HG03354 (cell line): ENCODE data around the gene SNAPC5.
"Not testable (repeated sequence)": the region's sequence is repeated elsewhere in the genome, so short reads cannot be mapped to it uniquely, and the experiment has no call there.

ENCODE experiments used
- ATAC-seq: cut with Tn5 transposase; IDR thresholded peaks from one replicate; pipeline ENCODE4 v1.9.1; 2021; ENCODE audit warnings: mild to moderate bottlenecking; ENCODE audit not compliant: unreplicated experiment, poor library complexity, severe bottlenecking

The SNAPC5 gene

DNA sequence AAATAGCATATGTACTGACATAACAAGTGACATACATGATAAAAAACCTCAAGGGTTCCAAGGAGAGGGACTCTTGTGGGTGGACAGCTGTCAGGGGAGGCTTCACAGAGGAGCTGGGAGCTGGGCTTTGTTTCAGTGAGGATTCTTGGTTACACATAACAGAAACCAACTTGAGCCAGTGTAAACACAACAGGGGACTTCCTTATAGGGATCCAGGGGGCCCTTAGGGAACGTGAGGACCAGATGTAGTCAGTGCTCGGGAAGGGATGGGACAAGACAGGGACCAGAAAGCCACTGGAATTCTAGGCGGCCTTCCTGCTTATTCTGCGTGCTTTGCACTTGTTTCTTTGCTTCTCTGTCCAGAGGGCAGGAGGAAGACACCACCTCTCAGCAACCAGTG lies 34.9 kb downstream of the SNAPC5 start:
- ATAC-seq: no peak

DNA sequence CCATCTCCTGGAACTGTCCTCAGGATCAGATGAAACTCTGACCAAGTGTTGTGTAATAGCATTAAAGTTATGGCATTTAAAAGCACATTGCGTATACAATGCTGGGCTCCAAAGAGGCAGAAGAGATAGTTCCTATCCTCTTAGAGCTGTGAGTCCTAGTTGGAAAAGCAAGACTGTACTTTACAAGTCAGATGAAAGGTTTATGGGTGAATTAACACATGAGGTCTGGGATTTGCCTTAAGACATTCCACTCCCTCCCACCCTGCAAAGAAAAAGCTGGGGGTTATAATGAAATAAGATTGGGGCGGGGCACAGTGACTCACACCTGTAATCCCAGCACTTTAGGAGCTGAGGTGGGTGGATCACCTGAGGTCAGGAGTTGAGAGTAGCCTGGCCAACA lies 35.6 kb downstream of the SNAPC5 start:
- ATAC-seq: no peak

DNA sequence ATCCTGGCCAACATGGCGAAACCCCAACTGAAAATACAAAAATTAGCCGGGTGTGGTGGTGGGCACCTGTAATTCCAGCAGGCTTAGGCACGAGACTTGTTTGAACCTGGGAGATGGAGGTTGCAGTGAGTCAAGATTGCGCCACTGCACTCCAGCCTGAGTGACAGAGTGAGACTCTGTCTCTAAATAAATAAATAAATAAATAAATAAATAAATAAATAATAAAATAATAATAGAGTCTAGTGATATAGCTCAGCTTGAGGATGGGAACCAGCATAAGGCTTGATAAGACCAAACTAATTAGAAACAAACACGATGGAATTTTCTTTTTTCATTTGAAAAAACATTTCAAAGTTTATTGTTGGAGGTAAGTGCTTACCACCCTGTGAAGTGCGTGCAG lies 36.3 kb downstream of the SNAPC5 start:
- not testable (repeated sequence) for ATAC-seq

DNA sequence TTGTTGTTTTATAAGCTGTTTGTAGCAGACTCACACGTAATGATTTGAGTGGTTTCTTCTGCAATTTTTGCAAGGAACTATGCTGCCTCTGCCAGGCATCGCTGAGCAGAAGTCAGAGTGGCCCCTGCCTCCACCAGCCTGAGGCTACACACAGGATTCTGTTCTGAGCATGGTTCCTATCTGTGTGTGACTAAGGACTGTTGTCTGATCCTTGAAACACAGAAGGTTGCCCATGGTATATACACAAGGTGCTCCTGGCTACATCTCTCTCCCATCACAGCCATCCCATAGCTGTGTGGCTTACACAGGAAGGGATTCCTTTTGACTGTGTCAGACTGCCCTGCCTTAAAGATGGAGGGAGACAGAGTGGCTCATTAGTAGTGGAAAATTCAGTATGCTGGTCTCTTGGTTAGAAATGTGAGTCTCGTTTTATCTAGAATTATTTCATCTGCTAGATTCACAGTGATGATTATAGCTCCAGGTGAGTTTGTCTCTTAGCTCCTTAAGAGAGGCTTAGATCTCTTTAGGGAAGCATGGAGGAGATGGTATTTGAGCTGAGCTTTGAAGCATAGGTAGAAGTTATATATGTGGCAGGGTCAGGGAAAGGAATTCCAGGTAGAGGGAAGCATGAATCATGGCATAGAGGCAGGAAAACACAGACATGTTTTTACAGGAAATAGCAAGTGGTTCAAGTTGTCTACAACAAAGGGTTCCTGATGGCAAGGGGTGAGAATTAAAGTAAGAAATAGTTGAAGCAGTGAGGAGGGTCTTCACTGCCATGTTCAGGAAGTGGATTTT lies 37.5 kb downstream of the SNAPC5 start:
- ATAC-seq: no peak

DNA sequence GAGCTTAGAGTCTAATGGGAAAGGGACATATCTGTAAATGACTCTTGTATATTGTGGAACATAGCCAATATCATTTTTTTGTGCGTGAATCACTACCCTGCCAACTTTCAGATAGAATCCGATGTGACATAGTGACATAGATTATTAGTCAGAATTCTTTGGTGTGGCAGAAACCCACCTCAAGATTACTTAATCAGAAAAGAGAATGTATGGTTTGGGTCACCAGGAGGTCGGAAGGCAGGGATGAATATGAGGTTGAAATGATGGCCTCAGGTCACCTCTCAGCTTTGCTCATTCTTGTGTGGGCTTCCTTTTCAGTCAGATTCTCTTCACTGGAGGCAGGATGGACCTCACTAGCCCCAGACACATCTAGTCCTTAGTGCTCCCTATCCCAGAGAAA lies 41.4 kb downstream of the SNAPC5 start:
- ATAC-seq: no peak

DNA sequence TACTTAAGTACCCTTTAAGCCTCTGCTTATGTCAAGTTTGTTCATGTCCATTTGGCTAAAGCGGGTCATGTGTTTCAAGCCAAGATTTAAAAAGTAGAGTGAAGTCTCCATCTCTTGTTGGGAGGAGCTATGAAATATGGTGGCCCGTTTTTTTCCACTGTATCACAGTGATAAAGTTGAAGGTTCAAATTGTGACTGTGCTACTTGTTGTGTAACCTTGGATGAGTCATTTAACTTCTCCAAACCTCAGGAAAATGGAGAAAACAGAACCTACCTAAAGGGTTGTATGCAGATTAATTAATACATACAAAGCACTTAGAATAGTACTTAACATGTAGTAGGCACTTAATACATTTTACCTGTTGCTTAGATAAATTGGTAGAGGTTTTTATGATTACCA lies 43.4 kb downstream of the SNAPC5 start:
- no peak for ATAC-seq

DNA sequence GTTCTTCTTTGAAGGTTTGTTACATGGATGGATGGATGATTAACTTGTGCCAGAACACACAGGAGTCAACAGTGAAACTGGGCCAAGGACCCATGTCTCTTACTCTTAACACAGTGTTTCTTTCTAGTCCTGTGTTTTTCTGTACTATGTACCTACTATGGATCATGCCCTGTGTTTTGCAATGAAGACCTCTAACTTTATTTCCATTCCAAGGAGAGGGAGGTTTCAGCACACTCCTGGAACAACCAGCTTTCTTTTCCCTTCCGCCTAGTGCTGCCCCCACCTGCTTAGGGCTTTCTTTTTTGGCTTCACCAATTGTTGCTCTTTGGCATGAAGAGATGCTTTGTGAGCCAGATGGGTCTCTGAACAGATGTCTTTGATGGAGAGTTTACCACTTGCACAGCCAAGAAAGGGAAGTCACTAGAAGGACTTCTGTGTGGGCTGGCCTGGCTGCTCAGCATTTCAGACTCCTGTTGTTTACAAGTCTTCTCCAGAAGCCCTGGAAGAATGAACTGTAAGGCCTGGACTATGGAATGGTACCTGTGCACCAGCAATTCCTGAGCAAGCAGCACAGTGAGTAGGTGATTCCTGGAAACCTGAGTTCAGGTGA lies 44.5 kb downstream of the SNAPC5 start:
- no peak for ATAC-seq

DNA sequence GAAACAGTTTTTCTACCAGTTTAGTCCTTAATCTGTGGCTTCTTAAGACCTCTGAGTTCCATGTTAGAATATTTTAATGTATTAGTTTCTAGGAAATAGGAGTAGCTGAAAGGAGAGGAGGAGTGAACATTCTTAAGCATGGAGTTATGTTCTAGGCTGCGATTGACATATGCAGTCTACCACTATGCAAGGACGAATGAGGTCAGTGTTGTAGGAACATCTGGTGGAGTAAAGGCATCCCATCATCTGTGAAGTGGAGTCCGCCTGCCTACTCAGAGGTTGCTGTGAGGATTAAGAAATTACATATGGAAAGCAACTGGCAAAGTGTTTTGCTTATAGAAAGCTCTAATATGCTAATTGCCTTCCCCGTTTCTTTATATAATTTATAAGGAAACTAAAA lies 45.1 kb downstream of the SNAPC5 start:
- ATAC-seq: no peak
